ENCODE results near the gene CDYL. TPM values are rescaled to one million over a fixed set of nuclear protein-coding genes. Genes with fewer than 3 reads are reported as not detected.

CDYL gene
- total and polyA plus RNA-seq, 7 donors: 10.0 to 30.0 (median 19.9) TPM

- intact Hi-C loops (cut with DNase I): no loop called here
- Histone ChIP-seq H3K9me3 (no peaks in the 10 kb centered on the region), H3K36me3 (ENCODE audit: insufficient read depth in 1 of 2, low read depth in 1 of 2) (no peaks in the 10 kb centered on the region), H3K27ac (no peak overlapping the region), H3K4me1 (no peaks in the 10 kb centered on the region), H3K4me3 (no peak overlapping the region), H3K27me3 (ENCODE audit: insufficient read depth in 3 of 3, low read length in 2 of 3) (no peaks in the 10 kb centered on the region)
- ATAC-seq: no peak
- 83 to 94% (median 86%) methylated on average over 4 of the region's 4 CpGs for WGBS, 3 donors
- TF ChIP-seq CTCF (IDR thresholded peaks at IDR 0.05): no peak
- DNase-seq: no peak
These were observed 47.8 kb upstream of the CDYL start for GRCh38 chr6:4728436-4728769.

GRCh38 chr6:4728926-4729325, 47.3 kb upstream of the CDYL start:
- intact Hi-C loops (cut with DNase I): no loop called here
- 73 to 98% (median 75%) methylated on average over 2 of the region's 2 CpGs for WGBS, 3 donors
- TF ChIP-seq CTCF (IDR thresholded peaks at IDR 0.05): no peak

DNA sequence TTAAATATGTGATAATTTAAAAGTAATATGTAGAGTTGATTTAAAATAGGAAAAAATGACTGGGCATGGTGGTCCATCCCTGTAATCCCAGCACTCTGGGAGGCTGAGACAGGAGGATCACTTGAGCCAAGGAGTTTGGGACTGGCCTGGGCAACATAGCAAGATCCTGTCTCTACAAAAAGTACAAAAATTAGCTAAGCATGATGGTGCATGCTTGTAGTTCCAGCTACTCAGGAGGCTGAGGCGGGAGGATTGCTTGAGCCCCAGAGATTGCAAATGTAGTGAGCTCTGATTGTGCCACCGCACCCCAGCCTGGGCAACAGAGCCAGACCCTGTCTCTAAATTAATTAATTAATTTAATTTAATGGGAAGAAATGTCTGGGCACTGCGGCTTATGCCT, 44.2 kb upstream of the CDYL start:
- Histone ChIP-seq H3K4me1 (no peaks in the 10 kb centered on the region), H3K27ac (no peak overlapping the region), H3K9me3 (no peaks in the 10 kb centered on the region), H3K27me3 (ENCODE audit: insufficient read depth in 3 of 3, low read length in 2 of 3) (no peaks in the 10 kb centered on the region), H3K36me3 (ENCODE audit: insufficient read depth in 1 of 2, low read depth in 1 of 2) (no peaks in the 10 kb centered on the region), H3K4me3 (no peak overlapping the region)
- DNase-seq (no peak), ATAC-seq (no peak)
- no peak for TF ChIP-seq CTCF (IDR thresholded peaks at IDR 0.05)
- 97 to 99% (median 99%) methylated on average over 3 of the region's 3 CpGs for WGBS, 3 donors
- intact Hi-C loops (cut with DNase I): no loop called here

More at GRCh38 chr6:4728926-4729325, 47.3 kb upstream of the CDYL start:
- ATAC-seq (no peak), DNase-seq (no peak)
- Histone ChIP-seq H3K27ac (no peak overlapping the region), H3K27me3 (ENCODE audit: insufficient read depth in 3 of 3, low read length in 2 of 3) (no peaks in the 10 kb centered on the region), H3K4me1 (no peaks in the 10 kb centered on the region), H3K9me3 (no peaks in the 10 kb centered on the region), H3K36me3 (ENCODE audit: insufficient read depth in 1 of 2, low read depth in 1 of 2) (no peaks in the 10 kb centered on the region), H3K4me3 (no peak overlapping the region)

DNA sequence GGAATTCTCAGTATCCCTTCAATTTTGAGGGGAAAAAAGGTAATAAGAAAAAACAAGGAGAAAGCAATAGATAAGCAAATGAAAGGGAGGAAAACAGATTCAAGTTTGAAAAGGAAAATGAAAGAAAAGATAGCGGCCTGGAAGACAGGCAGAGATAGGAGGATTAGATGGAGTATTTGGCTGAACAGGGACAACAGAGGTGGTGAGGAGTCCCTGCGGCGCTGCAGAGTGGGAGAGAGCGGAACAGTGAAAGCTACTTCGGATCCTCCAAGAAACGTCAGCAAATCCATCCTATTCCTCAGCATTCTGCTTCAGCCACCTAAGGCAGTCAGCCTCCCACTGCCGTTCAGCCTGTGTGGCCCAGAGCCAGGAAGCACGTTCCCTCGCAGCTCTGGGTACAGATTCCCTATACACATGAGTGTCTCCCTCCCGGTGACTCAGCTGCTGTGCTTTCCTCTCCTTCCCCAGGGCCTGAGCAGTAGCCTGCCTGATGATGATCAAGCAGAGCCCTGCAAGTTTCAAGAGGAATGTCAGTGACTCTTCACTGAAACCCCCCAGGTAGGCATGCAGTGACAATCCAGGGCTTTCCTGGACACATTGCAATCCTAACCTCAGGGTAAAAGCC, 43.4 kb upstream of the CDYL start:
- no peak for TF ChIP-seq CTCF (IDR thresholded peaks at IDR 0.05)
- H3K4me1 ChIP-seq: no peaks in the 10 kb centered on the region
- no peaks in the 10 kb centered on the region for H3K36me3 ChIP-seq (ENCODE audit: insufficient read depth in 1 of 2, low read depth in 1 of 2)
- intact Hi-C loops (cut with DNase I): no loop called here
- ATAC-seq (peak in 3 of 4 donors; percentile 63 to 76 (median 74)), DNase-seq (peak; percentile 56 to 63)
- H3K27me3 ChIP-seq (ENCODE audit: insufficient read depth in 3 of 3, low read length in 2 of 3): no peaks in the 10 kb centered on the region
- H3K9me3 ChIP-seq: no peaks in the 10 kb centered on the region
- no peak overlapping the region for H3K4me3 ChIP-seq
- 34 to 37% (median 36%) methylated on average over 10 of the region's 10 CpGs for WGBS, 3 donors
- H3K27ac ChIP-seq: no peak overlapping the region

DNA sequence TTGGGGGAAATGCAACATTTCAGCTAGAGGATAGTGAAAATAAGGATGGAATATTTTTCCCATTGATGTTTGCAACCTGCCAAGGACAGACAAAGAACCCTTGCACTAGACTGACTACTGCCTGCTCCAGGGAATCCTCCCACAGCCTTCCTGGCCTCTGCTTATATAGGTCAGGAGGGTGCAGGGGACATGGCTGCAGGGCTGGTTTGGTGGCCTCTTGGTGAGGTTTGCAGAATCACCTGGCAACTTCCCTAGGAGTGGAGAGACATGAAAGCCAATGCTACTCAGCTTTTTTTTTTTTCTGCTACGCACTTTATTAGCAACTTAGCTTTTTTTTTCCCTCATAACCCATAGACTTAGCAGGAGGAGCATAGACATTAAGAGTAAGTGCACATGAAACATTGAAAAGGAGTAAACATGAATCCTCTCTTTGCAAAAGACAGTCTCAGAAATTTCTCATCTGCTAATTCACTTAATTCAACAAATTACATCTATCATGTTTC, 39.8 kb upstream of the CDYL start:
- Histone ChIP-seq H3K9me3 (no peaks in the 10 kb centered on the region), H3K27ac (no peak overlapping the region), H3K27me3 (ENCODE audit: insufficient read depth in 3 of 3, low read length in 2 of 3) (no peaks in the 10 kb centered on the region), H3K4me3 (no peak overlapping the region), H3K4me1 (no peaks in the 10 kb centered on the region), H3K36me3 (ENCODE audit: insufficient read depth in 1 of 2, low read depth in 1 of 2) (no peaks in the 10 kb centered on the region)
- no peak for DNase-seq
- TF ChIP-seq CTCF (IDR thresholded peaks at IDR 0.05): no peak
- WGBS, 3 donors: 93 to 100% (median 95%) methylated on average over 1 of the region's 1 CpG
- ATAC-seq: no peak
- intact Hi-C loops (cut with DNase I): no loop called here
